ENCODE data around the gene OSBPL7. TPM values are rescaled to one million over a fixed set of nuclear protein-coding genes. Genes with fewer than 3 reads are reported as not detected.

Gene OSBPL7
- total RNA-seq, 1 donor from 2014 or later = 4.4 TPM

GRCh38 chr17:47819475-47819874 lies 2.1 kb downstream of the OSBPL7 start:
- intact Hi-C loops (cut with micrococcal nuclease) = no loop called here
- Histone ChIP-seq H3K36me3 (peaks cover 62% of the 10 kb centered on the region), H3K4me3 (no peak overlapping the region), H3K4me1 (peaks cover 27% of the 10 kb centered on the region), H3K9me3 (replicated peaks) (no peaks in the 10 kb centered on the region), H3K27ac (replicated peaks) (no peak overlapping the region), H3K27me3 (ENCODE audit: low read depth) (no peaks in the 10 kb centered on the region)
- TF ChIP-seq, protein P1, sequence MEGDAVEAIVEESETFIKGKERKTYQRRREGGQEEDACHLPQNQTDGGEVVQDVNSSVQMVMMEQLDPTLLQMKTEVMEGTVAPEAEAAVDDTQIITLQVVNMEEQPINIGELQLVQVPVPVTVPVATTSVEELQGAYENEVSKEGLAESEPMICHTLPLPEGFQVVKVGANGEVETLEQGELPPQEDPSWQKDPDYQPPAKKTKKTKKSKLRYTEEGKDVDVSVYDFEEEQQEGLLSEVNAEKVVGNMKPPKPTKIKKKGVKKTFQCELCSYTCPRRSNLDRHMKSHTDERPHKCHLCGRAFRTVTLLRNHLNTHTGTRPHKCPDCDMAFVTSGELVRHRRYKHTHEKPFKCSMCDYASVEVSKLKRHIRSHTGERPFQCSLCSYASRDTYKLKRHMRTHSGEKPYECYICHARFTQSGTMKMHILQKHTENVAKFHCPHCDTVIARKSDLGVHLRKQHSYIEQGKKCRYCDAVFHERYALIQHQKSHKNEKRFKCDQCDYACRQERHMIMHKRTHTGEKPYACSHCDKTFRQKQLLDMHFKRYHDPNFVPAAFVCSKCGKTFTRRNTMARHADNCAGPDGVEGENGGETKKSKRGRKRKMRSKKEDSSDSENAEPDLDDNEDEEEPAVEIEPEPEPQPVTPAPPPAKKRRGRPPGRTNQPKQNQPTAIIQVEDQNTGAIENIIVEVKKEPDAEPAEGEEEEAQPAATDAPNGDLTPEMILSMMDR (IDR thresholded peaks at IDR 0.05; ENCODE audit: borderline replicate concordance) = no peak
- no peak for DNase-seq

DNA sequence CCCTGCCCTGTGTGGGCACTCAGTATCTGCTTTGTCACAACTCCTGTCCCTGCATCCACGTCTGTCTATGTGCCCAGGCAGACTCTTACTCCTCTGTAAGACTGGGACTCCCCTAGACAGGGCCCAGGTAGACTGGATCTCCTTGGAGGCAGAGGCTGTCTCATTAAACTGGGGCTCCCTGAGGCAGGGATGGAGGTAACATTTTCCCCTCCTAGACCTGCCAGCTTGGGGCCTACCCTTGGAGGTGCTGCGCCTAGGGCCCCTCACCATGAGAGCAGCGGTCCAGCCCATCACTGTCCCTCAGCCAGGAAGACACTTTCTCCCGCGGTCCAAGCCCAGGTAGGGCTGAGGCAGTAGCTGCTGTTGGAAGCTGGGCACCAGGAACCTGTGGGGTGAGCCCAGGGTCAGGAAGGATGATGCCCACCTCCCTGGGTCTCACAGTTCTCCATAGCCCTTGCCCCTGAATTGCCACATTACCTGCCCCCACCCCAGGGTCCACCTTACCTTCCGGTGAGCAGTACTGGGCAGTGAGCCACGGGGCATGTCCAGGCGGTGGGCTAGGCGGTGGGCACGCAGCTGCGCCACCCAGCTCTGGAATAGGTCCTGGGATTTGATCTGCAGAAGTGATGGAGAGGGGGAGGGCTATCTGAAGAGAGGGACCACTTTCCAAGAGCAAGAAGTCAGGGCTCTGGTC lies 3.4 kb downstream of the OSBPL7 start:
- intact Hi-C loops (cut with micrococcal nuclease) = no loop called here
- H3K4me1 ChIP-seq = peaks cover 27% of the 10 kb centered on the region
- no peak for DNase-seq
- H3K9me3 ChIP-seq (replicated peaks) = no peaks in the 10 kb centered on the region
- H3K36me3 ChIP-seq = peaks cover 61% of the 10 kb centered on the region
- no peaks in the 10 kb centered on the region for H3K27me3 ChIP-seq (ENCODE audit: low read depth)
- TF ChIP-seq, protein P1 (IDR thresholded peaks at IDR 0.05; ENCODE audit: borderline replicate concordance) = no peak
- H3K4me3 ChIP-seq = no peak overlapping the region
- H3K27ac ChIP-seq (replicated peaks) = no peak overlapping the region

- TF ChIP-seq, protein P1 (IDR thresholded peaks at IDR 0.05; ENCODE audit: borderline replicate concordance) = no peak
- intact Hi-C loops (cut with micrococcal nuclease) = no loop called here
- no peaks in the 10 kb centered on the region for H3K9me3 ChIP-seq (replicated peaks)
- H3K4me1 ChIP-seq = peaks cover 20% of the 10 kb centered on the region
- peaks cover 67% of the 10 kb centered on the region for H3K36me3 ChIP-seq
- no peak overlapping the region for H3K4me3 ChIP-seq
- no peaks in the 10 kb centered on the region for H3K27me3 ChIP-seq (ENCODE audit: low read depth)
- DNase-seq = no peak
- no peak overlapping the region for H3K27ac ChIP-seq (replicated peaks)
Observed at GRCh38 chr17:47816947-47817346, 4.6 kb downstream of the OSBPL7 start.

DNA sequence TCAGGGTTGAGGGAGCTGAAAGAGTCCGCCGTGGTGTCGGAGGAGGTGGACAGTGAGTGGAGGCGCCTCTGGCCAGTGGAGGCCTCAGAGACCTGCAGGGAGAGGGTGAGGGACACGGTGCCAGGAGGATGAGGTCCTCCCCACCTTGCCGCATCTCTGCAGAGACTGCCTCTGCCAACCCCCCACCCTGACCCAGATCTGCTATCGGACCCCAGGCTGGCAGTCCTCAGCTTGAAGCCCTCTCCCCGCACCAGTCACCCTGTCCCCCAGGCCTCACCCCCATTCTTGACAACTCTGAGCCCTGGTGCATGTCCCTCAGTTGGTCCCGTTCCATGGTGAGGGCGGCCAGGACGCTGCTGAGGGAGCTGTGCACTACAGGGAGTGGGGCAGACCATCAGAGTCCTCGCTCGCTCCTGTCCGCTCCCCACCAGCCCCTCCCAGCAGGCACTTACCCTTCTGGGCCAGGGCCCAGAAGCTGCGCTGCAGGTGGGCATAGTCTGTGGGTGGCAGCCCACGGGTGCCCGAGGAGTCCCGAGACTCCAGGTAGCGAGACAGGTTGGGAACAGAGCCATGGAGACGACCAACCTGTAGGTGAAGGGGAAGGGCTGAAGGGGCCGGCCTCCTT lies 5.4 kb downstream of the OSBPL7 start:
- Histone ChIP-seq H3K27ac (replicated peaks) (no peak overlapping the region), H3K4me1 (peaks cover 13% of the 10 kb centered on the region), H3K36me3 (peaks cover 67% of the 10 kb centered on the region), H3K27me3 (ENCODE audit: low read depth) (no peaks in the 10 kb centered on the region), H3K4me3 (no peak overlapping the region), H3K9me3 (replicated peaks) (no peaks in the 10 kb centered on the region)
- DNase-seq = no peak
- intact Hi-C loops (cut with micrococcal nuclease) = no loop called here
- TF ChIP-seq, protein P1 (IDR thresholded peaks at IDR 0.05; ENCODE audit: borderline replicate concordance) = no peak

- H3K9me3 ChIP-seq (replicated peaks) = no peaks in the 10 kb centered on the region
- H3K4me1 ChIP-seq = peaks cover 4% of the 10 kb centered on the region
- TF ChIP-seq, protein P1 (IDR thresholded peaks at IDR 0.05; ENCODE audit: borderline replicate concordance) = no peak
- H3K27ac ChIP-seq (replicated peaks) = no peak overlapping the region
- H3K36me3 ChIP-seq = peaks cover 69% of the 10 kb centered on the region
- intact Hi-C loops (cut with micrococcal nuclease) = no loop called here
- no peak overlapping the region for H3K4me3 ChIP-seq
- no peak for DNase-seq
- no peaks in the 10 kb centered on the region for H3K27me3 ChIP-seq (ENCODE audit: low read depth)
Observed at GRCh38 chr17:47815106-47815918, 6.3 kb downstream of the OSBPL7 start.
